Fibroblast of mammary gland (primary cell): Measurements from ENCODE around the gene OOSP1.
"Not testable (repeated sequence)": the region's sequence is repeated elsewhere in the genome, so short reads cannot be mapped to it uniquely, and the experiment has no call there.

Experiments
- DNase-seq: peaks from one replicate; pipeline ENCODE4 v3.0.0-alpha.2; 2010; ENCODE audit warnings: low read depth
- H3K4me3 ChIP-seq: 2 replicates; pipeline ENCODE4 v1.5.1; 2011; ENCODE audit warnings: low read depth, mild to moderate bottlenecking, low read length, moderate library complexity; ENCODE audit not compliant: control insufficient read depth
- TF ChIP-seq, protein P1 (sequence below): conservative IDR thresholded peaks from 2 replicates; pipeline ENCODE4 v1.5.1; 2011; ENCODE audit warnings: low read depth, low read length, inconsistent platforms; ENCODE audit not compliant: control insufficient read depth, insufficient read depth

The OOSP1 gene

DNA sequence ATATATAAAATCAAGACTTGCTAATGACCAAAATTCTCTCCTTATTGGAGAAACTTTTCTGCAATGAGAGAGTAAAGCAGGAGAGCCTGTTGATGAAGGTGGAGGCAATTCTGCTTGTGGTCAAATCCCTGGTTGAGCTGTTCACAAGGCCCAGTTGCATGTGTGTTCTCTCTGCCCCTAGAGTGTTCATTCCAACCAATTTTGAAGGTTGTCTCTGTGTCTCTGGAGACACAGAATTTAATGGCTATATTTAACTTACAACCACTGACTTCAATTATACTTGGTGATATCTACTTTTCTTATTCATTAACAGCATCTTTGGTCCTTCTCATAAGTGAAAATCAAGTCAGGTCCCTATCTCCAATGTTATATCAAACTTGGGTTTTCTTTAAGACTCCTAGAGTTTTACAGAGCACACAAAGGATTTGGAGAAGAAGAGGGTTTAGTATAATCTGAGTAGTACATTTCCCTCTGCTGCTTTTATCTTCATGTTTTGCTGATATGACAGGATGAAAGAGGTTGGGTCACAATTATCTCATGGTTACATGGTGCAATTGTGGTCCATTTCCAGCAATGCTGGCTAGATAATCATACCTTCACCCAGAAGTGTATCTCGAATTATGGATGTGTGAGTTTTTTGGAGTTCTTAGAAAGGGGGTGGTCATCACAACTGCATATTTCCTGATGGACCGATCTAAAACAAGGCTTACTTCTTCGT, 29.6 kb downstream of the OOSP1 start:
- TF ChIP-seq, protein P1, sequence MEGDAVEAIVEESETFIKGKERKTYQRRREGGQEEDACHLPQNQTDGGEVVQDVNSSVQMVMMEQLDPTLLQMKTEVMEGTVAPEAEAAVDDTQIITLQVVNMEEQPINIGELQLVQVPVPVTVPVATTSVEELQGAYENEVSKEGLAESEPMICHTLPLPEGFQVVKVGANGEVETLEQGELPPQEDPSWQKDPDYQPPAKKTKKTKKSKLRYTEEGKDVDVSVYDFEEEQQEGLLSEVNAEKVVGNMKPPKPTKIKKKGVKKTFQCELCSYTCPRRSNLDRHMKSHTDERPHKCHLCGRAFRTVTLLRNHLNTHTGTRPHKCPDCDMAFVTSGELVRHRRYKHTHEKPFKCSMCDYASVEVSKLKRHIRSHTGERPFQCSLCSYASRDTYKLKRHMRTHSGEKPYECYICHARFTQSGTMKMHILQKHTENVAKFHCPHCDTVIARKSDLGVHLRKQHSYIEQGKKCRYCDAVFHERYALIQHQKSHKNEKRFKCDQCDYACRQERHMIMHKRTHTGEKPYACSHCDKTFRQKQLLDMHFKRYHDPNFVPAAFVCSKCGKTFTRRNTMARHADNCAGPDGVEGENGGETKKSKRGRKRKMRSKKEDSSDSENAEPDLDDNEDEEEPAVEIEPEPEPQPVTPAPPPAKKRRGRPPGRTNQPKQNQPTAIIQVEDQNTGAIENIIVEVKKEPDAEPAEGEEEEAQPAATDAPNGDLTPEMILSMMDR: no peak
- no peak overlapping the region for H3K4me3 ChIP-seq
- no peak for DNase-seq

DNA sequence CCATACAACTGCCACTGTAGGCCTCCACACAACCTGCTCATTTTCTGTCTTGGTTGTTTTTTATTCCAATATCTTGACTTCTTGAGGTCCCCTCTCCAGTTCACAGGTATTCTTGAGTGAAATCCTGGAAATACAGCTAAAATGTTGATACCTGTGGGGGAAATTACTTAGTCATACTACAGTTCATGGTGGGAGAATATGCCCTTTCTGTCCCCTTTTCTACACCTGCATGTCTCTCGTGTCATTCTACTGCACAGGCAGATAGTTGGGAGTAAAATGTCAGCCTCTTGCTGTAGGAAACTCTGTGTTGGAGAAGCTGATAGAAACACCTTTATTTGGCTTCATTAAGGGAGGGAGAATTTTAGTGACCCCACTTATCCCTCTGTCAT, 30.2 kb downstream of the OOSP1 start:
- DNase-seq: no peak
- no peak overlapping the region for H3K4me3 ChIP-seq
- TF ChIP-seq, protein P1: no peak

- no peak overlapping the region for H3K4me3 ChIP-seq
Measured at GRCh38 chr11:59973097-59973496, 34.9 kb downstream of the OOSP1 start.

DNA sequence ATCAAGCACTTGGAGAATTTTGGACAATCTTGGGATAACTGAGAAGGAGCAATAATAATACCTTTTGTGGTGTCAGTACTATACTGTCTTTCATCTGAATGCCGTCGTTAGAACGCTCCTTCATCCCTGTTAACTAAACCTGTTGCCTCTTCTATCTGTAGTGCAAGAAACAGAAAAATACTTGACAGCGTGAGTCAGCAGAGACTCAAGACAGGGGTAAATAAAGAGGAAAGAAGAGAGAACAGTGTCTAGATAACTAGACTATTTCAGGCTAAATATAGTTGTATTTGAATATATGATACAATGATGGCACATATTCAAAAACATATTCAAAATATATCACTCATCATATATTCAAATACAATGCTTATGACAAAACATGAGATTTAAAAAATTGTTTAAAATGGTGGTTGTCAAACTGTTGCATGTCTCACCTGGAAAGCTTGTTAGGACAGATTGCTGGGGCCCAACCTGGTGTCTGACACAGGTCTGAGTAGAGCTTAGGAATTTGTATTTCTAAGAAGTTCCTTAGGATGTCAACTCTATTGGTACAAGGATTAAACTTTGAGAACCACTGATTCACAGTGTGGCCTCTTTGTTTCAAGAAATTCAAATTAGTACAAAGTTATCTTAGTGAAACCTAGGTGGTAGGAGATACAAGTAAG, 43.0 kb downstream of the OOSP1 start:
- no peak overlapping the region for H3K4me3 ChIP-seq
- no peak for DNase-seq
- TF ChIP-seq, protein P1: no peak

More at GRCh38 chr11:59973097-59973496, 34.9 kb downstream of the OOSP1 start:
- TF ChIP-seq, protein P1: no peak
- no peak for DNase-seq

- not testable (repeated sequence) for DNase-seq
Measured at GRCh38 chr11:59982037-59982436, 43.8 kb downstream of the OOSP1 start.

DNA sequence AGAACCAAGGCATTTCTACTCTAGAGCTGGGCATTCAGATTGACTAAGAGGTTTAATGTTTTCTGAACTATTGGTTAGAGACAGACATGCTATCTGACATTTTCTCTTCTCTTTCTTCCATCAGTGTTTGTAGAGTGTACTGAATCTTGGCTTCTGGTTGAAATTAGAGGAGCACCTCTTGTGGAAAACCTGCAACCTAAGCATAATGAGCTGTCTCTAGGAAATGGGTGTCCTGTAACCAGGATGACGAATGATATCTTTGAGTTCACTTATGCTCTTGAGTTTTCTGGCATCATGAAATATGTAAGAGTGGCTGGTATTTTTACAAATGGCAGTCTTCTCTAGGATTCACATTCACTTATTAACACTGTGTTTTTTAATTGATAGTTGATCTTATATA, 45.0 kb downstream of the OOSP1 start:
- TF ChIP-seq, protein P1: no peak
- DNase-seq: no peak
- no peak overlapping the region for H3K4me3 ChIP-seq

More at GRCh38 chr11:59982037-59982436, 43.8 kb downstream of the OOSP1 start:
- not testable (repeated sequence) for H3K4me3 ChIP-seq

GRCh38 chr11:59984368-59984767, 46.1 kb downstream of the OOSP1 start:
- TF ChIP-seq, protein P1: no peak
- no peak for DNase-seq

More at GRCh38 chr11:59984368-59984767, 46.1 kb downstream of the OOSP1 start:
- no peak overlapping the region for H3K4me3 ChIP-seq
